ENCODE results near the gene BEST4. TPM values are rescaled to one million over a fixed set of nuclear protein-coding genes. Genes with fewer than 3 reads are reported as not detected.

BEST4 gene
- polyA plus RNA-seq, 1 donor (not counting 4 experiments of a cell fraction or from before 2014, with no cell fraction given): 0.14 TPM

- H3K79me2 ChIP-seq (ENCODE audit: control insufficient read depth, insufficient read depth, low read length): peaks cover 27% of the 10 kb centered on the region
- peak within 1 kb of the TSS; percentile 95 for H3K27ac ChIP-seq (ENCODE audit: control insufficient read depth, insufficient read depth, low read length)
- peaks cover 67% of the 10 kb centered on the region for H3K4me1 ChIP-seq (ENCODE audit: control insufficient read depth, extremely low read depth, insufficient read depth, low read length)
- dilution Hi-C loops (cut with MboI; ENCODE audit: extremely low pct_ligation_motif_present, low sequenced_read_pairs): no loop called here
- H3K36me3 ChIP-seq (ENCODE audit: control insufficient read depth in 2 of 2, extremely low read depth in 1 of 2, insufficient read depth in 2 of 2, low read length in 2 of 2): peaks cover 31 to 62% of the 10 kb centered on the region in 2 experiments
- no peaks in the 10 kb centered on the region for H3K9me1 ChIP-seq (ENCODE audit: control insufficient read depth, extremely low read depth, insufficient read depth, low read length)
- no peak within 1 kb of the TSS for H2AFZ ChIP-seq (ENCODE audit: control insufficient read depth, low read length)
- peaks cover 4% of the 10 kb centered on the region for H4K20me1 ChIP-seq (ENCODE audit: control insufficient read depth, extremely low read depth, insufficient read depth, low read length)
- H3K9ac ChIP-seq (ENCODE audit: control insufficient read depth, extremely low read depth, insufficient read depth, low read length): peak within 1 kb of the TSS; percentile 78
- TF ChIP-seq CTCF (optimal IDR thresholded peaks at IDR 0.05 in 1 of 3, IDR thresholded peaks at IDR 0.05 in 1 of 3, conservative IDR thresholded peaks at IDR 0.05 in 1 of 3; ENCODE audit: extremely low read depth in 1 of 3, insufficient read depth in 2 of 3, low read length in 3 of 3) (no peak), EZH2 (IDR thresholded peaks at IDR 0.05; ENCODE audit: low read length) (no peak)
- H3K9me3 ChIP-seq (ENCODE audit: control insufficient read depth, low read depth, low read length): no peaks in the 10 kb centered on the region
- peak within 1 kb of the TSS in 2 of 3 experiments; percentile 36 to 43 for H3K4me3 ChIP-seq (ENCODE audit: control insufficient read depth in 2 of 3, extremely low read depth in 1 of 3, insufficient read depth in 2 of 3, low read depth in 1 of 3, low read length in 3 of 3)
- H3K4me2 ChIP-seq (ENCODE audit: control insufficient read depth, extremely low read depth, insufficient read depth, low read depth, low read length): peak within 1 kb of the TSS; percentile 81
- no peak for FAIRE-seq
- H3K27me3 ChIP-seq (ENCODE audit: control insufficient read depth, extremely low read depth, insufficient read depth, low read length): no peaks in the 10 kb centered on the region
- DNase-seq (ENCODE audit: low read depth, low spot score): no peak
Observed at GRCh38 chr1:44806704-44807363, 18.9 kb upstream of the BEST4 start, which contains the start of gene DYNLT4. Gene DYNLT4, minus strand, starts transcription at chr1:44807351. Its CDS starts 683 bp downstream, at chr1:44806668.

GRCh38 chr1:44806025-44806703 lies 18.2 kb upstream of the BEST4 start:
- peaks cover 33% of the 10 kb centered on the region for H3K79me2 ChIP-seq (ENCODE audit: control insufficient read depth, insufficient read depth, low read length)
- H3K4me1 ChIP-seq (ENCODE audit: control insufficient read depth, extremely low read depth, insufficient read depth, low read length): peaks cover 68% of the 10 kb centered on the region
- DNase-seq (ENCODE audit: low read depth, low spot score): no peak

More at GRCh38 chr1:44806025-44806703, 18.2 kb upstream of the BEST4 start:
- Histone ChIP-seq H3K9me1 (ENCODE audit: control insufficient read depth, extremely low read depth, insufficient read depth, low read length) (no peaks in the 10 kb centered on the region), H3K4me2 (ENCODE audit: control insufficient read depth, extremely low read depth, insufficient read depth, low read depth, low read length) (peak overlapping the region; percentile 81), H3K9ac (ENCODE audit: control insufficient read depth, extremely low read depth, insufficient read depth, low read length) (peak overlapping the region; percentile 78), H3K27ac (ENCODE audit: control insufficient read depth, insufficient read depth, low read length) (peak overlapping the region; percentile 95), H3K27me3 (ENCODE audit: control insufficient read depth, extremely low read depth, insufficient read depth, low read length) (no peaks in the 10 kb centered on the region), H3K4me3 (ENCODE audit: control insufficient read depth in 2 of 3, extremely low read depth in 1 of 3, insufficient read depth in 2 of 3, low read depth in 1 of 3, low read length in 3 of 3) (no peak overlapping the region), H2AFZ (ENCODE audit: control insufficient read depth, low read length) (no peak overlapping the region), H3K9me3 (ENCODE audit: control insufficient read depth, low read depth, low read length) (no peaks in the 10 kb centered on the region), H4K20me1 (ENCODE audit: control insufficient read depth, extremely low read depth, insufficient read depth, low read length) (peaks cover 6% of the 10 kb centered on the region), H3K36me3 (ENCODE audit: control insufficient read depth in 2 of 2, extremely low read depth in 1 of 2, insufficient read depth in 2 of 2, low read length in 2 of 2) (peaks cover 33 to 63% of the 10 kb centered on the region in 2 experiments)
- TF ChIP-seq EZH2 (IDR thresholded peaks at IDR 0.05; ENCODE audit: low read length): no peak
- no peak for TF ChIP-seq CTCF (optimal IDR thresholded peaks at IDR 0.05 in 1 of 3, IDR thresholded peaks at IDR 0.05 in 1 of 3, conservative IDR thresholded peaks at IDR 0.05 in 1 of 3; ENCODE audit: extremely low read depth in 1 of 3, insufficient read depth in 2 of 3, low read length in 3 of 3)
- dilution Hi-C loops (cut with MboI; ENCODE audit: extremely low pct_ligation_motif_present, low sequenced_read_pairs): no loop called here
- no peak for FAIRE-seq

Data from keratinocyte (primary cell).